NCI-H460 (cell line): ENCODE data around the gene ARHGAP10. TPM values are rescaled to one million over a fixed set of nuclear protein-coding genes. Genes with fewer than 3 reads are reported as not detected.
"Not testable (repeated sequence)": the region's sequence is repeated elsewhere in the genome, so short reads cannot be mapped to it uniquely, and the experiment has no call there.

Experiments used
- DNase-seq: peaks from one replicate; pipeline ENCODE4 v3.0.0-alpha.2; 2016; ENCODE audit warnings: low read depth; ENCODE audit errors: extremely low read depth
- total RNA-seq: library from RNA; depleted of rRNA; stranded (reverse); fragments of >200 nt; shearing (Covaris generic); gene quantifications from 2 replicates; pipeline ENCODE4 v1.2.3, GENCODE V29; 2014

The ARHGAP10 gene
- total RNA-seq, 1 experiment from 2014 or later, result 5.1 TPM

DNA sequence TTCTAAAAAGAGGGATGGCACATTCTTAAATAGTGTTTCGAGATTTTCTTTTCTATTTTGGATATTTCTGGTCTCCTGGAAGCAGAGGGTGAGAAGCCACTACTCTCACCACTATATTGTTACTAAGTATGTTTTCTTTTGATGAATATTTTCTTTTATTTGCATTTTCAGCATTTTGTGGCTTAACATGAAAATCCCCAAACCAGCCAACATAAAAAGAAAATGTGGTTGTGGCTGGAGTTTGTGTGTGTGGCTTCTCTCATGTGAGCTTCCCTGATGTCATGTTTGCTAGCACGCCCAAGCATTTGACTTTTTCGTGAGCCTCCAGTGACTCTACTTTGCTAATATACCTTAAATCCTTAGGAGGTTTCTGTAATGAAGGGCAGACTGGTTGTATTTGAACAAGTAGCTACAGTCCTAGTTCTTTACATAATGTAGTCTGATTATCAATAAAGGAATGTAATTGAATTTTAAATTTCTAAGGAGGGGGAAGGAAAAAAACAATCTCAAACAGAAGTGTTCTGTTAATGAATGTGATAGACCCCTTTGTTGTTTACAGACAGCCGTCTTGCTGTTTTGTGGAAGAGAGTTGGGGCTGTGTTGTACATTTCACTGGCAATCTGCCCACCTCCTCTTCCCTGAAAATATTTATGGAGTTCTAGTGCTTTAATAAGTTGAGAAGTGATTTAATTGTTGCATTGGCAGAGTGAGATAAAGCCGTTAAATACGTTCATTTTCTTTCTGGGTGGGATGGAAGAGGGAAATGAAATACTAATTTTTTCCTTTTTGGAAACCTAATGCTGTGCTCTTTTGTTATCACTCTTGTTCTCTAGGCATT, 114.6 kb downstream of the ARHGAP10 start:
- DNase-seq, result no peak

DNA sequence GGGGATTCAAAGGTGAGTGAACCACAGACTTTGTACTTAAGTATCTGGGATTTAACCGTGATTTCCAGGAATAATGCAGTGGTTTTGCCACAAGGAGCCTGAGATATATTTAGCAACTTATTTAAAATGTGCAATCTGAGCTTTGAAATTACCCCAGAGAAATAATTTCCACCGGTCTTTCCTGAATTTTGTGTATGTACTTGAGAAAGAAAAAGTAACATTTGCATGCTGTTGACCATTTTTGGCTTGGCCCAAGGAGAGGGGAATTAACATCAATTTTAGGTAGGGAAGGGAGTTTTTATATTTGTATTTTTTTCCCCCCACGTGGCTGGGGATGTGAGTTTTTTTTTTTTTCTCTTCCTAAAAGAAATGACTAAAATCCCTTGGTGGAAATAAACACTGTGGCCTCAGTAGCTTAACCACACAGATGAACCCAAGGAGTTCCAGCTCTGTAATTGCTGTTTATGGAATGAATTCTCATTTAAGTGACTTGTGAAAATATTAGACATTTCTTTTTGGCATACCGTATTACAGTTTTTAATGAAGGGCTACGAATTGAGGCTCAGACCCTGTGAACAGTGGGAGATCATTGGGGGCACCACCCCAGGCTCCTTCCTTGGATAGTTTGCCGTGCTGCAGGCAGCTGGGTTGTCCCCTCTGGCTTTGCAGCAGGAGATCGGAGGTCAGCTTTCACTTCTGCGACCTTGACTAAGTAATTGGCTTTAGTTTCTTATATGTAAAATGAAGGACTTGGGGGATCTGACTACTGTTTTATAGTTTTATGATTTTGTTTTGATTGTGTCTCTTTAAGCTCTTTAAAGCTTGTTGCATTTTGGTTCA, 116.1 kb downstream of the ARHGAP10 start:
- no peak for DNase-seq

DNA sequence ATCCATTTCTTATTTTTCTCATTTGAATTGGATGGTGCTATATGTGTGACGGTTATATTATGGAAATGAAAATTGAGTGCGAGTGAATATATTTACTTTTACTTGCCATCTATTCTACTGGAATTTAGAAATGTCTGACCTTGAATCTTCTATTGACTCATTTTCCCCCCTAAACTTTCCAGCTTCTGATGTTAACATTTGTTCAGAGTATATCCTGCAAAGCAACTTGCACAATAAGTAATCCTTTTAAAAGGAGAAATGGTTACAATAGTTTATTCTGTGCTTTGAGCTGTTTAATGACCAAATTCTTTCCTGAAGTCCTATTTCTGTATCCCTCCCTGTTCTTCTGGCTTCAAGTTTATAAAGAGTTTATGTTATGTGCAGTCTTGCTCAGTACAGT, 116.7 kb downstream of the ARHGAP10 start:
- no peak for DNase-seq

DNA sequence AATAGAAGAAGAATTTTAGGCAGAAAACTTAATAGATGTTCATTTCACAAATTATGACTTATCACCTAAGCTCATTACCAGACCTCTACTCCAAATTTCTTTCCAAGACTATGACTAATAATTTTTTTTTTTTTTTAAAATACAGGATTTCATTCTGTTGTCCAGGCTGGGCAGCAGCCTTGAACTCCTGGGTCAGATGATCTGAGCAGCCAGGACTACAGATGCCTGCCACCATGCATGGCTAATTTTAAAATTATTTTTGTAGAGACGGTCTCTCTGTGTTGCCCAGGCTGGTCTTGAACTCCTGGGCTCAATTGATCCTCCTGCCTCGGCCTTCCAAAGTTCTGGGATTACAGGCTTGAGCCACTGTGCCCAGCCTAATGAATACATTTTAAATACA, 119.2 kb downstream of the ARHGAP10 start:
- no peak for DNase-seq

DNA sequence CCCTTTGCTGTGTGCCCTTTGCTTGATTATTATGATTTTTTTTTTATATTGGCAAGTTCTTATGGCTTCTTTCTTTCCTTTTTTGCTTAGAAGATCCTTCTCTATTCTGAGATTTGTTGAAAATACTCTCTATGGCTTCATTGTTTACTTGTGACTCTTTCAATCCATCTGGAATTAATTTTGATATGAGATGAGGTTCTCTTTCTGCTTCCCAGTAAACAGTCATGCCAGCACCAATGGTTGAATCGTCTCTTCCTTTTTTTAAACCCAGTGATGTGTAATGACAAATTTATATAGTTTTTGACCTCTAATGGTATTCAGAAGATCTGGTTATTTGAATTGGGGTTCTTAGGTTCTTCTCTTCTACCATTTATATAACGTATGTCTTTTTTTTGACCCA, 121.8 kb downstream of the ARHGAP10 start:
- no peak for DNase-seq

DNA sequence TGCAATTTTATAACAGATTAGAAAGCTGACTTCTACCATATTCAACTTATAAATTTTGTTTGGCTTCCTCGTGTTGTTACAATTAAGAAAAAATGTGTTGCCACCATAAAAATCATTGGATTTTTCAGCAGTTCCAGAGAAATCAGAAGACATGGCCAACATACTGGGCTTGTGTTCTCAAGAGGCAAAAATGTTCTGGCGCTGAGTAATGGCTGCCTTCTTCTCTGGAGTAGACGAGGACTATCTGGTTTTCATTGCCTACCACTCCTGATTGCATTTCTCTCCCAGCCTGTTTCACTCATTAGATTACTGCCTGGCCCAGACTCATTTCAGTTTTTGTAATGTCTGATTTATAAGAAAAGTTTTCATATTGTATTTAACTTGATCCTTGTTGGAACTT, 122.3 kb downstream of the ARHGAP10 start:
- DNase-seq, result no peak

DNA sequence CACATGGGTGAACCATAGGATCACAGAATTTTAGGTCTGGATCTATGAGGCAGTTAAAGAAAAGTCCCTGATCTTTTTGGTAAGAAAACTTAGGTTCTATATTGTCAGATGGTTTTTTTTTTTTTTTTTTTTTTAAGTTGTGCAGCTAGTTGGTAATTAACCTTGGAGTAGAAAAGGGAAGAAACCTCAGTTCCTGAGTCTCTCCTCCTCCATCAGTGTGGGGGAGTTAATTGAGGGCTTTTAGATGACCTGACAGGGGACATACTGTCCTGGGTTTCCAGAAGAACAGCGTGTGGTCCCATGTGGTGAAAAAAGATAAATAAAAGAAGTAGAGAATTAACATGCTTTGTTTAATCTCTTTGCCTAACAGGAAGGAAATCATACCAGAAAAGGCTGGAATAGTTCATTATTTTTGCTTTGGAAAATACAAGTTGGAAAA, 123.7 kb downstream of the ARHGAP10 start:
- no peak for DNase-seq

DNA sequence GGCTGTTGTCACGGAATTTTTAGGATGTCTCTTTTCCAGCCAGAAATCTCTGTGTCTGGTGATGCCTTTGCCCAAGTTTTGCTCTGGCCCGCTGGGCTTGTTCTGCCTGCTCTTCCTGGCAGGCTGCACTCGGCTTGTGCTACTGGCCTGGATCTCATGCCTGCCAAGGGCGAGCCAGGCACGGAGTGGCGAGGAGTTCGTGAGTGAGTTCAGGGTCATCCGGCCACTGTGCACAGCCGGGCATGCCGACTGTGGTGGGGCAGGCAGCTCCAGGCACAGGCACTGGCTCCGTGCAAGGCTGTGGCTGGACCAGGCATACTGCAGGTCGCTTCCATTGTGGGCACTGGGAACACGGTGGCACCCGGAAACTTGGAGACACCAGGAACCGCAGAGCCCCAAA, 129.1 kb downstream of the ARHGAP10 start:
- no peak for DNase-seq

DNA sequence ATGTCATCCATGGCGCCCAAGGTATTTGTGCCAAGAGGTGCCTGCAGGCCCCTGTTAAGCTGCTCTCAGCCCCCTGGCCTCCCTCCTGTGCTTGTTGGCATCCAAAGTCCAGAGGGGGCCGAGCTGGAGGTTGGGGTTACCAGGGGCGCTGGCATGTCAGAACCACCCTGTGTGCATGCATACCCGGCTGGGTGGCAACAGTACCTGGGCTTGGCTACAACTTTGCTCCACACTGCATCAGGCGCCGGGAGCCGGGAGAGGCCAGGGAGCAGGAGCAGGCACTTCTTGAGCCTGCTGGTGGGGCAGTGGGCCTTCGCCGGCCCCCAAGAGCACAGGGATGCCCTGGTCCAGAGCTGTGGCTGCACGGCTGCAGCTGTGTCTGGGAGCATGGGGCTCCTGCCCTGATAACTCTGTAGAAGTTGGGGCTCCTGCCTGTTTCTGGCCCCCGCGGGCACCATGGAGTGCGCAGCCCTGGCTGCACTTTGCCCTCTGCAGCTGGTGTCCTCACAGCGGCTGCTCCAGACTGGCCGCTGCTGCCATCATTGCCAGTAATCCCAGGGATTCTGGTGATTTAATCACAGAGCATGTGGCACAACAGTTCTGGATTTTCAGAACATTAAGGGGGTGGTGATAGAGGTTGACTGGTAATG, 130.3 kb downstream of the ARHGAP10 start:
- DNase-seq, result no peak

DNA sequence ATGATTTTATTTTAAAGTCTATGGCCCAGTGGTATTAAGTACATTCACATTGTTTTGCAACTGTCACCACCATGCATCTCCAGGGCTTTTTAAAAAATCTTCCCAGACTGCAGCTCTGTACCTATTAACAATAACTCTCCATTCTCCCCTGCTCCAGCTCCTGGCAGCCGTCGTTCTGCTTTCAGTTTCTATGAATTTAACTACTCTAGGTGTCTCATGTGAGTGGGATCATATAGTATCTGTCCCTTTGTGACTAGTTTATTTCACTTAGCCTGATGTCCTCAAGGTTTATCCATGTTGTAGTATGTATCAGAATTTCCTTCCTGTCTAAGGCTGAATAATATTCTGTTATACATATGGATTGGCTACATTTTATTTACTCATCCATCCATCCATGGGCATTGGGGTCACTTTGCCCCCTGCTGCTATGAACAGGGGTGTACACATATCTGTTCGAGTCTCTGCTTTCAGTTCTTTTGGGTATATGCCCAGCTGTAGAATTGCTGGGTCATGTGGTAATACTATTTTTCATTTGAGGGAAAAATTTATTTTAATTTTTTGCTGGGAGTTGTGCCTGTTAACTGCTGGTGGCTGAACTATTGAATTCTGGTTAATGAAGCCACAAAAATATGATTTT, 131.3 kb downstream of the ARHGAP10 start:
- DNase-seq, result no peak

DNA sequence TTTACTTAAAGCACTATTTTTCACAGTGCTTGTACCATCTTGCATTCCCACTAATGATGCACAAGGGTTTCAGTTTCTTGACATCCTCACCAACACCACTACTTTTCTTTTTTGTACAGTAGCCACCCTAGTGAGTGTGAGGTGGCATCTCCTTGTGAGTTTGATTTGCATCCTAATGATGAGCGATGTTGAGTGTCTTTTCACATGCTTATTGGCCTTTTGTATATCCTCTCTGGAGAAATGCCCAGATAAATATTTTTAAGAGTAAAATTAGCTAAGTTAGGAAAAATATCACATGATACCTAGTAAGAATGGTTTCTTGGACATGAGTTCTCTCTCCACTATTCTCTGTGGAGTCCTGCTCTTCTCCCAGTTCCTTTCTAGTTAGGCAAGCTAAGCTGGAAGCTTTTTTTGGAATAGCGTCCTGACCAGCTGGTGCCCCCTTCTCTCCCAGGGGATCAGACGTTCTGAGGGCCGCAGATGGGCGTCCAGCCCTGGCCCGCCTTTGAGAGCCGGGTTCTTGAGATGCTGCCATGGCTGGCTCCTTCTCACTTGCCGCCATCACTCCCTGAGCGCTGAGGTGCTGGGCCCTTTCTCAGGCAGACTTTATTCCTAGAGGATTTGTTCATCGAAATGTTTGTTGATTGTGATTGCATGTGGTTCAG, 132.1 kb downstream of the ARHGAP10 start:
- no peak for DNase-seq

DNA sequence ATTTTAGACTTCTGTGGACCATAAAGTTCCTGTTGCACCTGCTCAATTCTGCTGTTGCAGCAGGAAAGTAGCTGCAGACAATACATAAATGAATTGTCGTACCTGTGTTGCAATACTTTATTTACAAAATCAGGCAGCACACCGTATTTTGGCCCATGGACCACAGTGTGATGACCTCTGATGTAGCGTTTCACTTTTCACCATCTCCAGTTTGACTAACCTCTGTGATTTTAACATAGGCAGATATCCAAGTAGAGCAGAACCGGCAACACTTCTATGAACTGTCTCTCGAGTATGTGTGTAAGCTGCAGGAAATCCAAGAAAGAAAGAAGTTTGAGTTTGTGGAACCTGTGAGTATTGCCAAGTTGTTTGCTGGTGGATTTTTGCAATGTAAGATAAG, 132.7 kb downstream of the ARHGAP10 start:
- no peak for DNase-seq

DNA sequence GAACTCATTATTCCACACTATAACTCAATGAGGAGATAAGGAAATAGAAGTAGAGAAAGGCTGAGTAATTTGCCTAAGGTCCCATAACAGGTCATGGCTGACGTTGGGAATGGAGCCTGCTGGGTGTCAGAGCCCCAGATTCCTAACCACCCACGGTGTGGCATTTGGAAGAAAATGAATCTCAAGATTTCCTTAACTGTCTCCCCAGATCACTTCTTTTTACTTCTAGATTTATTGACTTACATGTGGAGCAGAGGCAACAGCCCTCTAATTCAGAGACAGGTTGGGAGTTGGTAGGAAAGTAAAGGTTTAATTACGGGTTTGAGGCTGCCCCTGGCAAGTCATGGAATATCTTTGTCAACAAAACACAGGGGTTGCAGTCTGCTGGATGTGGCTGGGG, 134.0 kb downstream of the ARHGAP10 start:
- no peak for DNase-seq

DNA sequence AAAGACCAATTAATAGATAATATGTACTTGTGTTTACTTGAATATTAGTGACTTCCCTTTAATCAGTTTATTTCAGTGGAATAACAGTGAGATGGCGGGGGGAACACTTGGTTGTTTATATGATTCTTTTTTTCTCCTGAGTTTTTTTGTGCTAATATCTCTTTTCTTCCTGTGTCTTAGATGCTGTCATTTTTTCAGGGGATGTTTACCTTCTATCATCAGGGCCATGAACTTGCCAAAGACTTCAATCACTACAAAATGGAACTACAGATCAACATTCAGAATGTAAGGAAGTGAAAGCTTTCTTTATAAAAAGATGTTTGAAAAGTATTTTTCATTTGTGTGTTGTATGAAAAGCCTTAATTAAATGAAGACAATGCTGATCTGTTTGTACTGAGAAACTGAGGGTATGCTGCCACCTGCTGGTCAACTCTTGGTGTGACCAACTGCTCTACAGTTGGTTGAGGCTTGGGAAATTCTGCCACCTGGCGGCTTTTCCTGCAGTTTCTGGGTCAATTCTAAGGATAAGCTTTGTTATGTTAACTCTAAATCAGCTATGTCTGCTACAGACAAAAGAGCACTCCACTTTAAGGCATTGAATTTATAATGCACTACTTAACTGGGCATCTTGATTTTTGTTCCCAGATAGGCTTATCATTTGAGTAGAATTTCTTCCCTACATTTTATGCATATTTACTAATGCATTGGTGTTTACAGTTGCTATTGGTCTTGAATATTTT, 134.8 kb downstream of the ARHGAP10 start:
- DNase-seq, result peak; percentile 82

DNA sequence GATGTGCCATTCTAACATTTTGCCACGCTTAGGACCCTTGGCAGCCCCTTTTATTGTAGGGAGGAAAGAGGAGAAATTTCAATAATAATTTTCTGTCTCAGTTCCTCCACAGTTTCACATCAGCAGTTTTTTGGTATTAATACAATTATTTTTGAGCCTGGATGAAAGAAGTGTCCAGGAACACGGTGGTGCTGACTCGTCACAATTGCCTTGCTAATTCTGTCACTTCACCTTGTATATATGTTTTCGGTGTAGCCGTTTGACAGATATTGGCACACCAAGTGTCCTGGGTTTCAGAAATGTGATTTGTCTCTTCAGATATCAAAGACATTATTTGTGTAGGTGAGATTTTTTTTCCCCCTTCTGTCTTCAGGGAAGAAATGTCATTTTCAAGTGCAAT, 142.2 kb downstream of the ARHGAP10 start:
- no peak for DNase-seq

DNA sequence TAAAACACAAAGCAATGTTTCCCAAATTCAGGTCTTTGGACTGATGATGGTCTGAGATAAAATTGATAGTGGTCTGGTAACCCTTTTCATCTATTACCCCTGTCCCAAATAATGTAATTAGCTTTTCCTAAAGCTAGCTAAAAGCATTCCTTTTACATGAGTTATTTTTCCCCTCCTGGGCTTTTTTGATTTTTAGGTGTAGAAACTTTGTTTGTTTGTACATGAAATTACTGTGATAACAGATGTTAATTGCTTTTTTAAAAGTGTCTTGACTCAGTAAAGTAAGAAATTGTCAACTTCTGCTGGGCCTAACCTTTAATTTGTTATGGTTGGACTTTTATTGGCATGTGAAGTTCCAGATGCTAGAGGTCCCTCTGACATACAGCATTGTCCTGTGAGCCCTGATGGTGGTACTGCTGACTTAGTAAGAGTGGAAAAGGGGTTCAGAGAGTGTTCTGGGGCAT, 145.5 kb downstream of the ARHGAP10 start:
- DNase-seq, result no peak

DNA sequence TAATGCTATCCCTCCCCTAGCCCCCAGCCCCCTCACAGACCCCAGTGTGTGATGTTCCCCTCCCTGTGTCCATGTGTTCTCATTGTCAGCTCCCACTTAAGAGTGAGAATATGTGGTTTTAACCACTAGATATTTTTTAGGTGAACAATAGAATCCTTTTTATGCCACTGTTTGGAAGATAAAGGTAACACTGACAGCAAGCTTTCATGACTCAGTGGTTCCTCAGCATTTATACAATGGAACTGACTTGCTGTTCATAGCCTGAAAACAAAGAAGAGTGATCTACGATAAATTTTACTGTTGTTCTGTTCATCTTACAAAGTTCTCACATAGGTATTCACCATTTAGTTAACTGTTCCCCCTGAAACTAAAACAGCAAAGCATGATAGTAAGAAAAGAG, 147.8 kb downstream of the ARHGAP10 start:
- no peak for DNase-seq

DNA sequence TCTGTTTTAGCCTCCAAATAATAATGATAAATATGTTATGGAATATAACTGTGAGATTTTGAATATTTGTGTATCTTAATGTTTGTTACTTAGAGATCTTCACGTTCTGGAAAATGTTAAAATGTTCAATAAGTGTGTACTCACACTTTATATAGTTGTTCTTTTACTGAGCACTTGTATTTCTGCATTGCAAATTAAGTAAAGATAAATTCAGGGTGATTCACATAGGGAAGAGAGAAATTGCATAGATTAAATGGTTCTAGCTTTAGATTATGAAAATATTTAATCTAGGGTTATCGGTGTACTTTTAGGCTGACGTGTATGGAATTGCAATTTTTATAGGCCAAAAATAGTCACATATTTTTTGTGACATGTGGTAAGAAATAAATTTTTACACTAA, 148.6 kb downstream of the ARHGAP10 start:
- DNase-seq, result no peak

DNA sequence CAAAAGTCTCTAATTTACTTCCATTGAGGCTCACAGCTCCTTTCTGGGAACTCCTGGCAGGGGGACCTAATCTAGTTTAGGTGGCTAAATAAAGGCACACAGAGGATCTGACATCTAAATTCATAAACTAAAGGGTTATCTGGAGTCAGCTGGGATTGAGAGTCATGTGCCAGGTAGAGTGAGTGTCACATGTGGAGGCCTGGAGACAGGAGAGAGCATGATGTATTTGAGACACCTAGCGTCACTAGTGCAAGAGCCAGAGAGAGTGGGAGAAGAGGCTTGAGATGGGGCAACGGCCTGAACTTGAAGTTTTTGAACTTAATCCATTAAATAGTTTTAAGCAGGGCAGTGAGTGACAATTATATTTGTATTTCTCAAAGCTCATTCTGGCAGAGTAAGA, 152.6 kb downstream of the ARHGAP10 start:
- DNase-seq, result no peak

DNA sequence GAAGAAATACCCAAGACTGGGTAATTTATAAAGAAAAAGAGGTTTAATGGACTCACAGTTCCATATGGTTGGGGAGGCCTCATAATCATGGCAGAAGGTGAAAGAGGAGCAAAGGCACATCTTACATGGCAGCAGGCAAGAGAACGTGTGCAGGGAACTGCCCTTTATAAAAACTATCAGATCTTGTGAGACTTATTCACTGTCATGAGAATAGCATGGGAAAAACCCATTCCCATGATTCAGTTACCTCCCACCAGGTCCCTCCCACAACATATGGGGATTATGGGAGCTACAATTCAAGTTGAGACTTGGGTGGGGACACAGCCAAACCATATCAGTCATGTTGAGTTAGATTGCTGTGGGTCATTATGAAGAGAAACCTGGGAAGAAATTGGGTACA, 153.3 kb downstream of the ARHGAP10 start:
- not testable (repeated sequence) for DNase-seq
